PC-9 (cell line): Measurements from ENCODE around the gene KRTAP5-10. TPM values are rescaled to one million over a fixed set of nuclear protein-coding genes. Genes with fewer than 3 reads are reported as not detected.

Source experiments
- BruUV-seq: library from RNA; stranded (reverse); fragments of 400-500 nt; replicated peaks from 2 replicates; lab custom pipeline; 2021; lab: Mats Ljungman, UMichigan
- CTCF ChIA-PET: fragments of 300-600 bp; sonication (Branson Sonifier 250); formaldehyde crosslinking; loops from one replicate; lab custom pipeline; 2022; ENCODE audit warnings: antibody characterized with exemption; lab: Charles Lee
- POLR2A ChIA-PET: fragments of 300-600 bp; sonication (Branson Sonifier 250); formaldehyde crosslinking; loops from one replicate; lab custom pipeline; 2022; ENCODE audit warnings: antibody characterized with exemption; ENCODE audit not compliant: unreplicated experiment; lab: Charles Lee
- DNase-seq, 2 experiments: peaks; one replicate each; pipeline versions ENCODE4 v3.0.0 to v3.0.0-alpha.2; 2015 to 2022; ENCODE audit warnings: mixed read lengths in 1 of 2
- H2AFZ ChIP-seq: fragments of 200-600 bp; sonication (generic); 2 replicates; pipeline ENCODE4 v1.8.1; 2017; ENCODE audit warnings: antibody characterized with exemption
- H3F3A ChIP-seq: fragments of 200-600 bp; sonication (generic); 2 replicates; pipeline ENCODE4 v1.8.1; 2017; ENCODE audit warnings: antibody characterized with exemption, mild to moderate bottlenecking, low read depth; ENCODE audit not compliant: insufficient read depth
- H3K27ac ChIP-seq: fragments of 200-600 bp; sonication (generic); 2 replicates; pipeline ENCODE4 v1.6.1; 2016; ENCODE audit warnings: mixed run types
- H3K27me3 ChIP-seq: fragments of 200-600 bp; sonication (generic); 2 replicates; pipeline ENCODE4 v1.6.1; 2016; ENCODE audit warnings: low read depth, mixed run types; ENCODE audit not compliant: insufficient read depth
- H3K36me3 ChIP-seq: fragments of 200-600 bp; sonication (generic); 2 replicates; pipeline ENCODE4 v1.6.1; 2016; ENCODE audit warnings: low read depth, mixed run types
- H3K4me1 ChIP-seq: fragments of 200-600 bp; sonication (generic); replicated peaks from 2 replicates; pipeline ENCODE4 v1.6.1; 2016; ENCODE audit warnings: mixed run types; ENCODE audit not compliant: insufficient read depth
- H3K4me2 ChIP-seq: fragments of 200-600 bp; sonication (generic); 2 replicates; pipeline ENCODE4 v1.6.1; 2017; ENCODE audit warnings: mixed run types
- H3K4me3 ChIP-seq: fragments of 200-600 bp; sonication (generic); 2 replicates; pipeline ENCODE4 v1.6.1; 2016; ENCODE audit warnings: mixed run types
- H3K79me2 ChIP-seq: fragments of 200-600 bp; sonication (generic); 2 replicates; pipeline ENCODE4 v1.6.1; 2017; ENCODE audit warnings: low read depth, mixed run types
- H3K9me2 ChIP-seq: fragments of 200-600 bp; sonication (generic); 2 replicates; pipeline ENCODE4 v1.8.1; 2017; ENCODE audit warnings: mild to moderate bottlenecking; ENCODE audit not compliant: insufficient read depth
- H3K9me3 ChIP-seq: fragments of 200-600 bp; sonication (generic); 2 replicates; pipeline ENCODE4 v1.8.1; 2016; ENCODE audit warnings: low read depth; ENCODE audit not compliant: insufficient read depth
- H4K20me1 ChIP-seq: fragments of 200-600 bp; sonication (generic); 2 replicates; pipeline ENCODE4 v1.8.1; 2017; ENCODE audit not compliant: insufficient read depth
- EZH2 ChIP-seq: fragments of 200-600 bp; sonication (generic); IDR thresholded peaks from 2 replicates; pipeline ENCODE4 v1.8.0; 2017; ENCODE audit warnings: antibody characterized with exemption, low read depth
- intact Hi-C: fragments of 100-400 bp; cut with micrococcal nuclease; formaldehyde crosslinking; loops from one replicate; pipeline ENCODE4 v1.10.0; 2022; ENCODE audit not compliant: unreplicated experiment
- total RNA-seq: library from RNA; stranded (reverse); gene quantifications from 2 replicates; pipeline ENCODE4 v1.2.3, GENCODE V29; 2021
- TF ChIP-seq, protein P1 (sequence below): fragments of 200-600 bp; sonication (generic); conservative IDR thresholded peaks from 2 replicates; pipeline ENCODE4 v1.6.1; 2017; ENCODE audit warnings: mixed run types, antibody characterized with exemption, mild to moderate bottlenecking, moderate library complexity

KRTAP5-10 gene
- total RNA-seq, 1 experiment from 2014 or later, result not detected

DNA sequence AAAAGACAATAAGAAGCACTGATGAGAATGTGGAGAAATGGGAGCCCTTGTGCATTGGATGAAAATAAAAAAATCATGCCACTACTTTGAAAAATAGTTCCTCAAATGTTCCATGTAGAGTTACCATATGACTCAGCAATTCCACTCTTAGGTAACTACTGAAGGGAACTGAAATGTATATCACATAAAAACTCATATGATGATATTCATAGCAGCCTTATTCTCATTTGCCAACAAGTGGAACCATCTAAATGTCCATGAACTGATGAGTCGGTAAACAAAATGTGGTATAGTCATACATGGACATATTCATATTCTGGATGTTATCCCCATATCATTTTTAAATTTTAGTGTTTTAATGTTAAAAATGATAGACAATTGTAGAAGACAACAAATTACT is 13.7 kb upstream of the KRTAP5-10 start:
- CTCF ChIA-PET, result no interaction called here

DNA sequence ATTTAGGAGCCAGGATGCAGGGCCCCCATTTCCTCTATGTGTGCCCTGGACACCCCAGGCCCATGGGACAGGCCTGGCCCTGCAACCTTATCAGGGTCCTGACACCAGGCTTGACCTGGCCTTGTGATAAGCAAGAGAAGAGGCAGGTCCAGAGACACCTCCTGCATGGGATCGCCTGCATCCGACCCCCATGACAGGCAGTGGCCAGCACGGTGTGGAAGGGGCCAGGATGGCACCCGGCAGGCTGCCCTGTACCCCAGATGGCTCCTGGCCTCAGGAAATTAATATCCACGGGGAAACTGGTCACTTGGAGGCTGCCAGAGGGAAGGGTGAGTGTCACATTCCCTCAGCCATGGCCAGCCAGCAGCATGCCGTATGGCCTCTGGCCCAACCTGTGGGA is 10.4 kb upstream of the KRTAP5-10 start:
- no peaks in the 10 kb centered on the region for H3K9me2 ChIP-seq
- intact Hi-C loops, result no loop called here
- POLR2A ChIA-PET, result no interaction called here
- peaks cover 4% of the 10 kb centered on the region; the same call in 1 of the 2 replicates for H3K27me3 ChIP-seq
- no peak overlapping the region for H3K4me2 ChIP-seq
- no peak overlapping the region for H3K4me3 ChIP-seq
- H3K27ac ChIP-seq, result no peak overlapping the region
- no peaks in the 10 kb centered on the region for H3F3A ChIP-seq
- no TSS peak for BruUV-seq
- H3K4me1 ChIP-seq, result no peaks in the 10 kb centered on the region
- H3K79me2 ChIP-seq, result no peaks in the 10 kb centered on the region
- no peaks in the 10 kb centered on the region for H3K9me3 ChIP-seq
- no peaks in the 10 kb centered on the region for H4K20me1 ChIP-seq
- H3K36me3 ChIP-seq, result no peaks in the 10 kb centered on the region
- no peak for DNase-seq
- no peak overlapping the region for H2AFZ ChIP-seq
- CTCF ChIA-PET, result no interaction called here
- TF ChIP-seq, protein P1, sequence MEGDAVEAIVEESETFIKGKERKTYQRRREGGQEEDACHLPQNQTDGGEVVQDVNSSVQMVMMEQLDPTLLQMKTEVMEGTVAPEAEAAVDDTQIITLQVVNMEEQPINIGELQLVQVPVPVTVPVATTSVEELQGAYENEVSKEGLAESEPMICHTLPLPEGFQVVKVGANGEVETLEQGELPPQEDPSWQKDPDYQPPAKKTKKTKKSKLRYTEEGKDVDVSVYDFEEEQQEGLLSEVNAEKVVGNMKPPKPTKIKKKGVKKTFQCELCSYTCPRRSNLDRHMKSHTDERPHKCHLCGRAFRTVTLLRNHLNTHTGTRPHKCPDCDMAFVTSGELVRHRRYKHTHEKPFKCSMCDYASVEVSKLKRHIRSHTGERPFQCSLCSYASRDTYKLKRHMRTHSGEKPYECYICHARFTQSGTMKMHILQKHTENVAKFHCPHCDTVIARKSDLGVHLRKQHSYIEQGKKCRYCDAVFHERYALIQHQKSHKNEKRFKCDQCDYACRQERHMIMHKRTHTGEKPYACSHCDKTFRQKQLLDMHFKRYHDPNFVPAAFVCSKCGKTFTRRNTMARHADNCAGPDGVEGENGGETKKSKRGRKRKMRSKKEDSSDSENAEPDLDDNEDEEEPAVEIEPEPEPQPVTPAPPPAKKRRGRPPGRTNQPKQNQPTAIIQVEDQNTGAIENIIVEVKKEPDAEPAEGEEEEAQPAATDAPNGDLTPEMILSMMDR, result no peak
- no peak for TF ChIP-seq EZH2

More for the DNA sequence above, 13.7 kb upstream of the KRTAP5-10 start:
- DNase-seq, result no peak
- no peak for TF ChIP-seq EZH2
- TF ChIP-seq, protein P1, result no peak
- intact Hi-C loops, result no loop called here
- no peak overlapping the region for H2AFZ ChIP-seq
- no peaks in the 10 kb centered on the region for H3K9me3 ChIP-seq
- no peak overlapping the region for H3K4me3 ChIP-seq
- no TSS peak for BruUV-seq
- no peaks in the 10 kb centered on the region for H3K36me3 ChIP-seq
- no peaks in the 10 kb centered on the region for H3F3A ChIP-seq
- no peak overlapping the region for H3K27ac ChIP-seq
- H3K79me2 ChIP-seq, result no peaks in the 10 kb centered on the region
- POLR2A ChIA-PET, result no interaction called here
- no peaks in the 10 kb centered on the region for H4K20me1 ChIP-seq
- no peak overlapping the region for H3K4me2 ChIP-seq
- no peaks in the 10 kb centered on the region for H3K9me2 ChIP-seq
- peaks cover 32% of the 10 kb centered on the region for H3K27me3 ChIP-seq
- H3K4me1 ChIP-seq, result no peaks in the 10 kb centered on the region

DNA sequence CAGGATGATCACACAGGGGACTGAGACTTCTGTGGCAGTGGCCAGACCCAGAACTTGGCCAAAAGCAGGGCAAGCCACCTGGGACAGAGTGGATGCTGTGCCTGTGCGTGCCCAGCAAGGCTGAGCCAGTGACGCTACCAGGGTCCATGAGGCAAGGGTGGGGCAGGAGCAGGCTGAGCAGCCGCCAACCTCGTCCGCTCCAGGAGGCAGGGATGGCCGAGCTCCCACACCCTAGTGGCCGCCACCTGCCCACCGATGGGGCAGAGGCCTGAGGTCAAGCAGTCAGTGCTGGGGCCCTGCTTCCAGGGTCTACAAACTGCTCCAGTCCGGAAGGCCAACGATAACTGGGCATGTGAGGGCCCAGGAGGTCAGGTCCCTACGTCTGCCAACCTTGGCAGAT is 9.9 kb upstream of the KRTAP5-10 start:
- no TSS peak for BruUV-seq
- no peak for DNase-seq
- no peak overlapping the region for H2AFZ ChIP-seq
- no peaks in the 10 kb centered on the region for H4K20me1 ChIP-seq
- peaks cover 5% of the 10 kb centered on the region; the same call in 1 of the 2 replicates for H3K27me3 ChIP-seq
- H3K9me3 ChIP-seq, result no peaks in the 10 kb centered on the region
- ChIA-PET CTCF (no interaction called here), POLR2A (no interaction called here)
- no peak for TF ChIP-seq EZH2
- TF ChIP-seq, protein P1, result no peak
- H3F3A ChIP-seq, result no peaks in the 10 kb centered on the region
- no peaks in the 10 kb centered on the region for H3K36me3 ChIP-seq
- H3K4me1 ChIP-seq, result no peaks in the 10 kb centered on the region
- no peak overlapping the region for H3K4me2 ChIP-seq
- no peak overlapping the region for H3K27ac ChIP-seq
- H3K79me2 ChIP-seq, result no peaks in the 10 kb centered on the region
- H3K4me3 ChIP-seq, result no peak overlapping the region
- intact Hi-C loops, result no loop called here
- no peaks in the 10 kb centered on the region for H3K9me2 ChIP-seq
